GM12892 (cell line): ENCODE data around the gene SMIM23.

ENCODE experiments used
- POLR2A ChIP-seq: IDR thresholded peaks from 2 replicates; pipeline ENCODE4 v1.6.1; 2011; ENCODE audit warnings: low read depth, low read length, control low read depth
- TAF1 ChIP-seq: IDR thresholded peaks from 2 replicates; pipeline ENCODE4 v1.6.1; 2011; ENCODE audit warnings: low read depth, mild to moderate bottlenecking, control low read depth, low read length, borderline replicate concordance

DNA sequence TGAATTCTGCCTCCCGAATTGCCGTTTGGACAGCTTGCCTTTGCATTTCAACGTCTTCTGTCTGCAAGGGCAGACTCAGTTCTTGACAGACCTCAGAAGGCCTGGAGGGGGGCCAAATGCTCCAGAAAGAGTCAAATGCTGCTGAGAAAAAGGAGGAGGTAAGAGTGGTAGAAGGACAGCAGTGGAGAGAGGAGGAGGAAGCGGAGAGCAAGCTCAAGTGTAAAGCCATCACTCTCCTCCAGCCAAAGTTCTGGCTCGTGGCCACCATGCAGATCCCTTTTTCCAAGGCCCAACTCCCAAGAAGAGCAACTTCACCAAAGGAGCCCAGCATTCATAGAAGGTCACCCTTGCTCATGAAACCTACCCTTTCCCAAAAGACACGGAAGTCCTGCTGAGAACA lies 36.9 kb upstream of the SMIM23 start:
- TF ChIP-seq POLR2A, result no peak
- no peak for TF ChIP-seq TAF1
